Psoas muscle (tissue), 8 donors: ENCODE results near the gene PXK. TPM values are rescaled to one million over a fixed set of nuclear protein-coding genes. Genes with fewer than 3 reads are reported as not detected.

ENCODE experiments used
- ATAC-seq, 4 donors: fragments of 200-7000 bp; cut with Tn5 transposase; one replicate each; pipeline ENCODE4 v1.9.1; 2020; ENCODE audit warnings: moderate library complexity in 3 of 4, mild to moderate bottlenecking in 2 of 4
- DNase-seq, 2 donors: peaks; one replicate each; pipeline ENCODE4 v3.0.0-alpha.2; 2020
- H3K27ac ChIP-seq: fragments of 200-600 bp; one replicate; pipeline ENCODE4 v1.8.0; 2022
- H3K27me3 ChIP-seq, 3 donors: fragments of 200-600 bp in 1 of 3; one replicate each; pipeline versions ENCODE4 v1.6.1 to v1.8.0; 2013 to 2022; ENCODE audit warnings: low read length in 2 of 3, mild to moderate bottlenecking in 2 of 3, moderate library complexity in 1 of 3; ENCODE audit not compliant: insufficient read depth in 3 of 3
- H3K36me3 ChIP-seq, 2 donors: fragments of 200-600 bp in 1 of 2; one replicate each; pipeline versions ENCODE4 v1.6.1 to v1.8.0; 2013 to 2022; ENCODE audit warnings: low read depth in 1 of 2, mild to moderate bottlenecking in 1 of 2, moderate library complexity in 1 of 2; ENCODE audit not compliant: insufficient read depth in 1 of 2
- H3K4me1 ChIP-seq: fragments of 200-600 bp; one replicate; pipeline ENCODE4 v1.8.0; 2022
- H3K4me3 ChIP-seq: fragments of 200-600 bp; one replicate; pipeline ENCODE4 v1.8.0; 2022; ENCODE audit warnings: mild to moderate bottlenecking
- H3K9me3 ChIP-seq: fragments of 200-600 bp; one replicate; pipeline ENCODE4 v1.8.0; 2022
- WGBS, 3 donors: extraction: QIAGEN DNeasy Blood & Tissue Kit; methylation state at CpG; one replicate each; pipeline versions ENCODE4 v1.1.6 to v1.1.7; 2013; 5-methylcytosine and 5-hydroxymethylcytosine counted together
- intact Hi-C, 2 donors: fragments of 100-400 bp; cut with DNase I; formaldehyde crosslinking; loops; one replicate each; pipeline versions ENCODE4 v1.11.0 to v1.14.2; 2022
- polyA plus RNA-seq, 3 donors: library from polyadenylated mRNA; stranded (reverse); fragments of 200-250 nt; gene quantifications; one replicate each; pipeline ENCODE4 v1.2.3, GENCODE V29; 2013
- total RNA-seq, 4 donors: library from RNA; stranded (reverse); fragmentation: NEBNext Ultra II Directional in 2 of 4; extraction: Animal tissue kit (Norgen Biotek cat#: 25700) in 2 of 4; gene quantifications; one replicate each; pipeline versions ENCODE4 v1.2.1 to v1.2.4, GENCODE V29; 2021 to 2023
- TF ChIP-seq, protein P1 (sequence below): fragments of 200-600 bp; IDR thresholded peaks from one replicate; pipeline ENCODE4 v1.8.0; 2022; ENCODE audit warnings: antibody characterized with exemption
- donor health status: healthy with polysubstance abuse.
- donor health status: DM: no; HTN: no; CAD: no; lungs with moderate emphysema.
- donor health status: Bipolar disorder and iron deficiency.
- donor health status: healthy.
- donor health status: DM: yes; HTN: yes; CAD: no.
- donor health status: DM: no; HTN: no; CAD: no.
- donor health status: DM: no; HTN: no; CAD: no.
- donor health status: DM: yes; HTN: yes; CAD: no.

The PXK gene
- total and polyA plus RNA-seq, 7 donors, result 3.4 to 17.5 (median 15.5) TPM

DNA sequence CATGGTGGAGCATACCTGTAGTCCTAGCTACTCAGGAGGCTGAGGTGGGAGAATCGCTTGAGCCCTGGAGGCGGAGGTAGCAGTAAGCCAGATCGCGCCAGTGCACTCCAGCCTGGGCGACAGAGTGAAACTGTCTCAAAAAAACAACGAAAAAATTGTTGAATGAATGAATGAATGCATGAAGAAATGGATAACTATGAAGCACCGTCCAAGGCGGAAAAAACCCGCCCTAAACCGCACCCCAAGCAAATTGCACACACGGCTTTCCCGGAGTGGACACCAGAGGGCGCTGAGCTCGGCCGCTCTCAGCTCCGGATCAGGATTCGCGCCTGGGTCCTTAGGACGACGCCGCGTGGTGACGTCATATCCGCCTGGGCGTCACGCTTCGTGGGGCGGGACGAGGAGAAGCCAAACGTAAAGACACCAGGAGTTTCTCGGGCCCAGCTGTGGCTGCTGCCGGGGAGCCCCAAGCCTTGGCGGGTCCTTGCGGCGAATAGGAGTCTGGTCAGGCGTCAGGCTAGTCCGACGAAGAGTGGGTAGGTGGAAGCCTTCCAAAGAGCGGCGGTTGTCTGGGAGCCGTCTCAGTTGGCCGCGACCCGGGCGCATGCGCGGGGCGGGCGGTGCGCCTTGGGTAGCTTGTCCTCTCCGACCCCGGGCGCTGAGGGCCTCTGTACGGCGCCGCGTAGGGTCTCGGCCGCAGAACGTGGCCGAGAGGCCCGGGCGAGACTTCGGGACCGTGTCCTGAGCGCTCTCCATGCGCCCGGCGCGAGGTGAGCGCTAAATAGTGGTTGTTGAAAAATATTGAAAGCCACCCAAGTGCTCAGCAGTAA lies 26.6 kb upstream of the PXK start, which contains the start of the genes HTD2 and RPP14:
Gene HTD2 (plus strand): TSS at position 639 of the 830 bp plus-strand sequence. CDS start 11,094 bp downstream, outside the sequence.
Gene RPP14 (plus strand): TSS at position 364 of the 830 bp plus-strand sequence. CDS start 4,085 bp downstream, outside the sequence.
- WGBS, 3 donors, result 4 to 5% (median 4%) methylated on average over 68 to 71 of the region's 71 CpGs
- peaks cover 2 to 17% of the 10 kb centered on the region in 2 donors for H3K36me3 ChIP-seq
- peaks cover 27% of the 10 kb centered on the region for H3K4me1 ChIP-seq
- H3K27me3 ChIP-seq, result no peaks in the 10 kb centered on the region
- ATAC-seq (peak; percentile 93 to 95 (median 94)), DNase-seq (peak; percentile 98 to 100)
- H3K4me3 ChIP-seq, result peak within 1 kb of the TSS; percentile 81
- peak within 1 kb of the TSS; percentile 92 for H3K27ac ChIP-seq
- H3K9me3 ChIP-seq, result no peaks in the 10 kb centered on the region
- TF ChIP-seq, protein P1, sequence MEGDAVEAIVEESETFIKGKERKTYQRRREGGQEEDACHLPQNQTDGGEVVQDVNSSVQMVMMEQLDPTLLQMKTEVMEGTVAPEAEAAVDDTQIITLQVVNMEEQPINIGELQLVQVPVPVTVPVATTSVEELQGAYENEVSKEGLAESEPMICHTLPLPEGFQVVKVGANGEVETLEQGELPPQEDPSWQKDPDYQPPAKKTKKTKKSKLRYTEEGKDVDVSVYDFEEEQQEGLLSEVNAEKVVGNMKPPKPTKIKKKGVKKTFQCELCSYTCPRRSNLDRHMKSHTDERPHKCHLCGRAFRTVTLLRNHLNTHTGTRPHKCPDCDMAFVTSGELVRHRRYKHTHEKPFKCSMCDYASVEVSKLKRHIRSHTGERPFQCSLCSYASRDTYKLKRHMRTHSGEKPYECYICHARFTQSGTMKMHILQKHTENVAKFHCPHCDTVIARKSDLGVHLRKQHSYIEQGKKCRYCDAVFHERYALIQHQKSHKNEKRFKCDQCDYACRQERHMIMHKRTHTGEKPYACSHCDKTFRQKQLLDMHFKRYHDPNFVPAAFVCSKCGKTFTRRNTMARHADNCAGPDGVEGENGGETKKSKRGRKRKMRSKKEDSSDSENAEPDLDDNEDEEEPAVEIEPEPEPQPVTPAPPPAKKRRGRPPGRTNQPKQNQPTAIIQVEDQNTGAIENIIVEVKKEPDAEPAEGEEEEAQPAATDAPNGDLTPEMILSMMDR, result peak; percentile 96
- intact Hi-C loops, result loop anchor here in 1 of 2 donors (2.0 to 5.0 kb wide), 2 partner anchors 187 to 226 kb away; partner anchors contain the start of gene KCTD6

DNA sequence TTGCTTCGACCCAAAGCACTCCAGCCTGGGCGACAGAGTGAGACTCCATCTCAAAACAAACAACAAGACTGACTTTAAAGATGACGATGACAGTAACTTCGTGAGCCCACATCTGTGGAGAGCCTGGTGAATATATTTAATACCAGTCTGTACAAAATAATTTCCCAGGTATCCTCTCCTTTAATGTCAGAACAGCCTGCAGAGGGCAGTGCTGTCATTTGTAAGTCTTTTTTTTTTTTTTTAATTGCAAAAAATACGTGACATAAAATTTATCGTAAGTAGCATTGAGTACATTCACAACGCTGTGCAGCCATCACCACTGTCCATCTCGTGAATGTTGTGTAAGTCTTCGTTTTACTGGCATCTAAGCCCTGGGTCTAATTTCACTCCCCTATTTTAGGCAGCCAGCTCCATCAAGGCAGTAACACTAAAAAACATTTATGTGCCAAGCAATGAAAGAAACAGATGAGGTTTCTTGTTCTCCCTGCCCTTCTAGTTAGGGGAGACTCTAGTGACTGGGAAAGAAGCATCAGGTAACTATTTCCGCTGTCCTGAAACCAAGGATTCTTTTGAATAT lies 25.0 kb upstream of the PXK start:
- H3K4me3 ChIP-seq, result peak overlapping the region; percentile 81
- 10 to 21% (median 15%) methylated on average over 10 of the region's 10 CpGs for WGBS, 3 donors
- H3K36me3 ChIP-seq, result peaks cover 8 to 33% of the 10 kb centered on the region in 2 donors
- TF ChIP-seq, protein P1, result peak; percentile 51
- intact Hi-C loops, result loop anchor here in 1 of 2 donors (2.0 to 5.0 kb wide), 2 partner anchors 185 to 225 kb away; partner anchors contain the start of gene KCTD6
- H3K27me3 ChIP-seq, result no peaks in the 10 kb centered on the region
- DNase-seq (no peak), ATAC-seq (peak; percentile 27 to 68 (median 52))
- peaks cover 27% of the 10 kb centered on the region for H3K4me1 ChIP-seq
- H3K9me3 ChIP-seq, result no peaks in the 10 kb centered on the region
- H3K27ac ChIP-seq, result peak overlapping the region; percentile 92

DNA sequence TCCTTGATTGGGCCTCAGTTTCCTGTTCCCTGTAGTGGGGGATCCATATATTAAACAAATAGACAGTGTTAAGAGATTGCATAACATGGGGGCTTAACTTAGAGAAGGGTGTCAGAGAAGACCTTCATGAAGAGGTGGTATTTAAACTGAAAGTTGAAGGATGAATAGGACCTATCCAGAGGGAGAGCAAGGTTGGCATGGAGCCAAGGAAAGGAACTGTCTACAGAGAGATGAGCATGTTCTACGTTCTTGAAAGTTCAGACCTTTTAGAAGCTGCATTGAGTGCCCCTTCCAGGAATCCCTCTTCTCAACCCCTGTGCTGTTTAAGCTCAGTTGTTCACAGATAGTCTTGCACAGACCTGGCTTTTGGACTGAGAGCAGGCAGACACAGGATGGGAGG lies 24.0 kb upstream of the PXK start:
- intact Hi-C loops, result loop anchor here in 1 of 2 donors (5.0 kb wide), 1 partner anchor 224 kb away; no protein-coding TSS in a partner anchor
- Histone ChIP-seq H3K36me3 (peaks cover 8 to 43% of the 10 kb centered on the region in 2 donors), H3K9me3 (no peaks in the 10 kb centered on the region), H3K27ac (peak overlapping the region; percentile 92), H3K4me1 (peaks cover 27% of the 10 kb centered on the region), H3K4me3 (peak overlapping the region; percentile 81), H3K27me3 (no peaks in the 10 kb centered on the region)
- DNase-seq (no peak), ATAC-seq (no peak)
- WGBS, 3 donors, result 5 to 26% (median 9%) methylated on average over 1 of the region's 1 CpG
- TF ChIP-seq, protein P1, result no peak

DNA sequence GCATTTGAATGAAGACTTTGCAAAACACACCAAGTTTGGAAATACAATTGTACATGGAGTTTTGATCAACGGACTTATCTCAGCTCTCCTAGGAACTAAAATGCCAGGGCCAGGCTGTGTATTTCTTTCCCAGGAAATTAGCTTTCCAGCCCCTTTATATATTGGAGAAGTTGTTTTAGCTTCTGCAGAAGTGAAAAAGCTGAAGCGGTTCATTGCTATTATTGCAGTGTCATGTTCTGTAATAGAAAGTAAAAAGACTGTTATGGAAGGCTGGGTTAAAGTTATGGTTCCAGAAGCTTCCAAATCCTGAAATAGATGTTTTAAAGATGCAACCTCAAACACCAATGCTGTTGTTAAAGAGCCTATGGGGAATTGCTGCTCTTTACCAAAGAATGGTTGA lies 14.9 kb upstream of the PXK start:
- Histone ChIP-seq H3K4me3 (no peak overlapping the region), H3K4me1 (no peaks in the 10 kb centered on the region), H3K36me3 (peaks cover 16 to 74% of the 10 kb centered on the region in 2 donors), H3K27ac (no peak overlapping the region), H3K27me3 (no peaks in the 10 kb centered on the region), H3K9me3 (no peaks in the 10 kb centered on the region)
- DNase-seq (no peak), ATAC-seq (no peak)
- WGBS, 3 donors, result 79 to 92% (median 88%) methylated on average over 2 of the region's 2 CpGs
- TF ChIP-seq, protein P1, result no peak
- intact Hi-C loops, result no loop called here
